Dedifferentiated amniotic fluid mesenchymal stem cell (primary cell): ENCODE measurements around the gene SOCS3.
A peak's percentile ranks its signal among the peaks of the same experiment; 100 is the strongest.
"Not testable (repeated sequence)": the region's sequence is repeated elsewhere in the genome, so short reads cannot be mapped to it uniquely, and the experiment has no call there.

Source experiments
- DNase-seq: peaks from one replicate; pipeline ENCODE4 v3.0.0-alpha.2; 2016; ENCODE audit errors: extremely low spot score

Gene SOCS3

GRCh38 chr17:78329263-78330059 is 30.4 kb downstream of the SOCS3 start:
- peak; percentile 38 for DNase-seq

GRCh38 chr17:78327880-78328279 is 32.0 kb downstream of the SOCS3 start:
- no peak for DNase-seq

GRCh38 chr17:78325076-78325687 is 34.7 kb downstream of the SOCS3 start:
- DNase-seq = peak; percentile 60

- peak; percentile 65 for DNase-seq
Observed at GRCh38 chr17:78324391-78325075, 35.3 kb downstream of the SOCS3 start.

- DNase-seq = no peak
Observed at GRCh38 chr17:78323826-78324390, 36.0 kb downstream of the SOCS3 start.

GRCh38 chr17:78322858-78323455 is 36.9 kb downstream of the SOCS3 start:
- no peak for DNase-seq

- no peak for DNase-seq
Observed at GRCh38 chr17:78322327-78322857, 37.5 kb downstream of the SOCS3 start.

- no peak for DNase-seq
Observed at GRCh38 chr17:78318843-78319242, 41.0 kb downstream of the SOCS3 start.

- no peak for DNase-seq
Observed at GRCh38 chr17:78318407-78318806, 41.5 kb downstream of the SOCS3 start.

GRCh38 chr17:78317794-78318400 is 42.0 kb downstream of the SOCS3 start:
- no peak for DNase-seq

GRCh38 chr17:78316867-78317789 is 42.7 kb downstream of the SOCS3 start:
- DNase-seq = no peak

GRCh38 chr17:78316115-78316866 is 43.6 kb downstream of the SOCS3 start:
- DNase-seq = no peak

- DNase-seq = peak; percentile 62
Observed at GRCh38 chr17:78315355-78316114, 44.3 kb downstream of the SOCS3 start.

GRCh38 chr17:78314683-78315354 is 45.1 kb downstream of the SOCS3 start:
- no peak for DNase-seq

GRCh38 chr17:78313735-78314648 is 45.9 kb downstream of the SOCS3 start:
- no peak for DNase-seq

- not testable (repeated sequence) for DNase-seq
Observed at GRCh38 chr17:78309659-78310255, 50.1 kb downstream of the SOCS3 start.
